ENCODE results near the gene TSC22D4.

TSC22D4 gene

GRCh38 chr7:100492738-100493475 lies 13.9 kb upstream of the TSC22D4 start:
- no peak for DNase-seq

- no peak for DNase-seq
These were observed 12.2 kb upstream of the TSC22D4 start for GRCh38 chr7:100491192-100491578.

DNA sequence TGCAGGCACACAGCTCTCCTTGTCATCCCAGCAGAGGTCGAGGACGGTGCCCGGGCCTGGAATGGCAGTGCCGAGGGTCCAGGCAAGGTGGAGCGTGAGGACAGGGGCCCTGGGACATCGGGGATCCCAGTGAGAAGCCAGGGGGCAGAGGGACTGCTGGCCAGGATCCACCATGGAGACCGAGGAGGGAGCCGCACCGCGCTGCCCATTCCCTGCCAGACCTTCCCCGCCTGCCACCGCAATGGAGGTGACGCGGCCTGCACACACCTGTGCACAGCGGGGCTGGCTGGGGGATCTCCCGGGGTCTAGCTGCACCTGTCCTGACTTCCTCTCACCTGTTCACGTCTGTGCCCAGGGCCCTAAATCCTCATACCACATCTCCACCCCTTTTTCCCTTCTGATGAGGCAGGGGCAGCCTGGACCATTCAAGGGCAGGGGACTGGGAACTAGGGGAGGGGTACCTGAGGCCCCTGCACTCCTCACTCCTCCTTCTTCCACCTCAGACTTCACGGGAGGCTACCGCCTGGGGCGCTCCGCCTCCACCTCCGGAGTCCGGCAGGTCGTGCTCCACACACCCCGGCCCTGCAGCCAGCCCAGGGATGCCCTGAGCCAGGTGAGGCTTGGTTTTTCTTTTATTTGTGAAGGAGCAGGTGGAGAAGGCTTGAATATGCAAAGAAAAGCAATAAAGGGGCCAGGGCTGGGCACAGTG lies 11.6 kb upstream of the TSC22D4 start:
- no peak for DNase-seq

GRCh38 chr7:100489824-100490223 lies 10.8 kb upstream of the TSC22D4 start:
- DNase-seq: peak; percentile 98

GRCh38 chr7:100489121-100489520 lies 10.1 kb upstream of the TSC22D4 start:
- DNase-seq: no peak

- no peak for DNase-seq
These were observed 9.5 kb upstream of the TSC22D4 start for GRCh38 chr7:100488333-100489095.

DNA sequence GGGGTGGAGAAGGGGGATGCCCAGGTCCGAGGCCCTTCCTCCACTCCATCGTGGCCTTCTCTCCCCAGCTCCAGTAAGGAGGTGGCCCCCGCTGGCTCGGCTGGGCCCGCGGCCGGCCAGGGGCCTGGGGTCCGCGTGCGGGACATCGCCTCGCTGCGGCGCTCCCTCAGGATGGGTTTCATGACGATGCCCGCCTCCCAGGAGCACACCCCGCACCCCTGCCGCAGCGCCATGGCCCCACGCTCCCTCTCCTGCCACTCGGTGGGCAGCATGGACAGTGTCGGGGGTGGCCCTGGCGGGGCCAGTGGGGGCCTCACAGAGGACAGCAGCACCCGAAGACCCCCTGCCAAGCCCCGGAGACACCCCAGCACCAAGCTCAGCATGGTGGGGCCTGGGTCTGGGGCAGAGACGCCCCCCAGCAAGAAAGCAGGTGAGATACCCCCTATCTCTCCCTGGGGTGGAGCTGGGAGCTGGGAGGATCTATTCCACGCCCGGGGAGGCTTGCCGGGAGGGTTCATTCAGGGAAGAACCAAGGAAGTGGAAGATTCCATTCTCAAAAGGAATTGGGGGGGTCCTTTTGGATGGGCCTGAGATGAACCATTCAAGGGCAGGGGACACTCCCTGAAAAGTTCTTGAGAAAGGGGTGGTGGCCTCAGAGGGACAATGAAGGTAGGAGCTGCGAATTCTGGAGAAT lies 7.9 kb upstream of the TSC22D4 start:
- DNase-seq: no peak

DNA sequence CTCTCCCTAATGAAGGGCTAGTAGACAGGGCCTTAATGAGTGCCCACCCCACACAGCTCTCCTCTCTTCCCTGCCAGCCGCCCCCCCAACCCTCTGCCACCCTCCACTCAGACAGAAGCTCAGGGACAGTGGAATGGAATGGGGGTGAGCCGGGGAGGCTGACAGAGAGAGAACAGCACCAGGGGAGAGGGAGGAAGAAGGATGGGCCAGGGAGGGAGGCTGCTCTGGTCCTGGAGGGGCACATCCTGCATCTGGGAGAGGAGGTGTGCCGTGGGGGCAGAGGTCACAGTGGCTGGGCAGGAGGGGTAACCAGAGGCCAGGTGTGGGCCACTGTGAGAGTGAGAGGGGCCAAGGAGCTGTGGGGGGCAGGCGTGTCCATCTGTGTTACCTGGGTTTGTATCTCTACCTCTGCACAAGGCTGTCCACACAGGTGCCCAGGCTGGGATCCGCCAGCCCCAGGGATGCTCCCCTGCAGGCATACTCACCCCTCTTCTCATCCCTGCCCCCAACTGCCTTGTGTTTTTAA lies 7.2 kb upstream of the TSC22D4 start:
- DNase-seq: no peak

DNA sequence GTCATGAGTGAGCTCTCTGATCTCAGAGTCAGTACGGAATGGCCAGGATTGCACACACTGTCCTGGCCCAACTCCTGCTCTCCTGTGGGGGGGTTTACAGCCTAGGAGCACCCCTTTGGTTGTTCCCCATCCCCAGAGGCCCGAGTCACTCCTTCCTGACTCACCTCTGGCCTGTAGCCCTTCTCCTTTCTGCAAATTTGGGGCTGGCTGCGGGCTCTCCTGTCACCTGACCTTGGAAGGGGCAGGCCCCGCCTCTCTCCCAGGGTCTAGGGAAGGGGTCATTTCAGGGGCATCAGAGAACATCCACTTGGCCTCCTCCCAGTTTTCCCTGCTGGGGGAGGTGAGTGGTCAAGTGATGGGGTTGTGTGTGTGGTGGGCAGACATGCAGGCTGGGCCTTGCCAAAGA lies 6.5 kb upstream of the TSC22D4 start:
- DNase-seq: no peak

- DNase-seq: no peak
These were observed 5.6 kb upstream of the TSC22D4 start for GRCh38 chr7:100484673-100485045.

GRCh38 chr7:100483722-100484672 lies 5.0 kb upstream of the TSC22D4 start, which contains the start of gene NYAP1:
TSS of gene NYAP1 (plus strand) at chr7:100483927. CDS start at chr7:100485312, 1,385 bp downstream.
- peak; percentile 42 for DNase-seq

DNA sequence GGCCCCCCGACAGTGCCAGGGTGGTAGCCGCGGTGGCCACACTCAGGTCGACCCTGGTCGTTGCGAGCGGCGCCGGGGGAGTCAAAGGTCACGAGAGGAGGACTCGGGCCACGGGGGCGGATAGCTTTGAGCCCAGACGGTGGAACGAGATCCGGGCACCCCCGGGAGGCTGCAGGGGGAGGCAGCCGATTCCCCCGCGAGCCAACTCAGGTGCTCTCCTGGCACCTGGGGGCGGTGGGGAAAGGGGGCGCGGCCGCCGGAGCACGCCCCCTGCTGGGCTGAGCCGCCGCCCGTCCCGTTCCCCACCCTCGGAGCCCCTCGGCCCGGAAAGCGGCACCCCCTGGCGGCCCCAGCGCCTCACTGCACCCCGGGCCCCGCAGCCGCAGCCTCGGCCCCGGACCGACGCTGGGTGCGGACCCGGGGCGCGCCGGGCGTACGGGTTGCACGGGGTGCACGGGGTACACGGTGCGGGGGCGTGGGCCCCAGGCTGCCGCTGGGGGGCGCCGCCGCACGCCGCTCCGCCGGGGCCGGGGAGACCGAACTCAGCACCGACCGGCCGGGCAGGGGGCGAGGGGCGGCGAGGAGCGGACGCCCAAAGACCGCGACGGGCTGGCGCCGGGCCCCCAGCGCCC lies 4.2 kb upstream of the TSC22D4 start:
- DNase-seq: peak; percentile 44

DNA sequence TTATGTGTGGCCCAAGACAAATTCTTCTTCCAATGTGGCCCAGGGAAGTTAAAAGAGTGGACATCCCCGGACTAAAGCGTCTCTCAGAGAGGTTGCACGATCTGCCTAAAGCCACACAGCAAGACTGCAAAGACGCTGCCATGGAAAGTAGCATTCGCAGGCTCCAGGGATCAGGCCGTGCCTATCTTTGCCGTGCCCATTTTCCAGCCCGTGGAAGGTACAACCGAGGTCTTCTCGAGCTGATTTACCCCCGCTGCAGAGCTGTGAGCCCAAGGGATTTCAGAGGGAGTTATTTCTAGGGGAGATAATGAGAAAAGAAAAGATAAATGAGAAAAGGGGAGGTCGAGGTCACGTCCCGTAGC lies 3.7 kb upstream of the TSC22D4 start:
- DNase-seq: no peak

DNA sequence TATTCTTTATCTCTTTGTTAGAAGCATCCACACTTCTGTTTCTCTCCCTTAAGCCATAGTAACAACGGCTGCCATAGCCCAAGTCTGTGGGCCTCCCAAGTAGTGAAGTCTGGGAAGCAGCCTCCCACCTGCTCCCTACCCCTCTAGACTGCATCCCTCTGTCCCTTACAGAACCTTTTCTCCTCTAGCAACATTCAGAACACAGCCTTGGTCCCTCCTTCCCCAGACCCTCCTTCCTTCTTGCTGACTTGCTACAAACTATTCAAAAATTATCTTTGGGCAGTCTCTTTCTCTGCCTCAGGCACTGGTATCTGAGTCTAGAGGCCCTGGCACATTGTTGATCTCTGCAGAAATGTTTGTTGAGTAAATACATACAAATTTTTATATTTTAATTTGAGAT lies 2.5 kb upstream of the TSC22D4 start:
- no peak for DNase-seq

- DNase-seq: no peak
These were observed 1.1 kb downstream of the TSC22D4 start for GRCh38 chr7:100477871-100478267.

GRCh38 chr7:100476903-100477870 lies 1.8 kb downstream of the TSC22D4 start:
- no peak for DNase-seq

DNA sequence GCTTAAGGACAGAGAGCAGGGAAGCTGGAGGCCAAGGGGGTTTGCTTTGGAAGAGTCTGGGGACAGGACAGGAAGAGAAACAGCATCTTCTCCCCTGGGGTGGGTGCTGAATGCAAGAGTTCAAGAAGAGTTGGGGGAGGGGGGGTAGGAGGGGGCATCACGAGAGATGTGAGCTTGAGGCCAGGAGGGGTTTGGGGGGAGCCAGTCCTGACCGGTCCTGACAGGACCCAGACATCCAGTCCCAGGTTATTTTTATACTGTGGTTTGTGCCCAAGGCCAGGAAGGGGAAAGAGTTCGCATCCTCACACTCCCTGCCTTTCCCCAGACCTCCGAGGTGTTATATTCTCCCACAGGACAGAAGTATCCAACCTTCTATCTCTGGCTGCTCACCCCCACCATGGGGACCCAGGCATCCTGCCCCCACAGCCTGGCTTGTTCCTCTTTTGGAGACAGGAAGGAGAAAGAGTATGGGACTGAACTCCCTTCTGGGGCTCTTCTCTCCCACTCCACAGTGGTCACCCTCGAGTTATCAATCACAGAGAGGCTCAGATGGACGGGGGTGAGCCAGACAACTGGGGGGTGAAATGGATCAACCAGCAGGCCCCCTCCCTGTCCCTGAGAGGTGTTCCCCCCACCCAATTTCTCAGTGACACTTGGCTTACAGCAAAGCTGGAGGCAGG lies 2.8 kb downstream of the TSC22D4 start:
- no peak for DNase-seq

DNA sequence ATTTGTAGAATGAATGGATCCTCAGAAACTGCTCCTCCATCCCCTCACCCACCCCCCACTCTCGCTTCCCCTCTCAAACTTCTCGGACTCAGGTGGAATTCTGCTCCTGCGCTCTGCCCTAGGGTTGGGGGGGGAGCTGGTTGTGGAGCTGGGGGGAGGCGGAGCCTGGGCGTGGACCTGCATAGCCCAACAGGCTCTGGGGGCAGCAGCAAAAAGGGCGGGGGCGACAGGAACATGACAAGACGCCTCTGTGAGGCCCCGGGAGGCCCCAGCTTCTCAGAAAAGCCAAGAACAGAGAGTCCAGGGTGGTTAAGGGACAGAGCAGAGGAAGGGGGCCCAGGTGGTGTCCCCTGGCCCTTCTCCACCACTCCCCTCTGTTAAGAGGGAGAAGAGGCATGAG lies 3.5 kb downstream of the TSC22D4 start:
- DNase-seq: no peak

DNA sequence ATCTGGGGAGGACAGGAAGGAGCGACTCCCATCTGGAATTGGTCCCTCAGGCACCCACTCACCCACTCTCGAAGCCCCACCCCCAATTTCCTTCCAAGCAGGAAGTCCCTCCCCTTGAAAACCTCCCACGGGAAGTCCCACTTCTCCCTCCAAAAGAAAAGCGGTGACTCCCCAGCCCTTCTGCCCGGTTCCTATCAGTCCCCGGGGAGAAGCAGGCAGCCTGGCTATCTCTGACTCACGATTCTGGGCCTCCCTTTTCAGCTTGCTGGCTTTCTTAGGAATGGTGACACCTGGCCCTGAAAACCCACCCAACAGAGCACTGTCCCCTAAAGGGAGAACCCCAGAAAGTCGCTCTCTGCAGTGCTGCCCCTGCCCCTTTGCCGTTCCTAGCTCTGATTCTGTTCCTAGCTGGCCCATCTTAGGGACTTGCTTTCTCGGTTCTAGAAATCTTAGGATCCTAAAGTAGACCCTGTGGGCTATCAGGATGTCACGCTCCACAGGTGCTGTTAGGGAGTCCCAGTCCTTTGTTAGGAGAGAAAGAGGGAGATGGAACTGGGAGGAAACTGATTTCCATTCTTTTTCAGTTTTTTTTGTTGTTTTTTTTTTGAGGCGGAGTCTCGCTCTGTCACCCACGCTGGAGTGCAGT lies 6.0 kb downstream of the TSC22D4 start:
- DNase-seq: no peak
